ENCODE results near the gene HENMT1. TPM values are rescaled to one million over a fixed set of nuclear protein-coding genes. Genes with fewer than 3 reads are reported as not detected.
A peak's percentile ranks its signal among the peaks of the same experiment; 100 is the strongest.
"Not testable (repeated sequence)": the region's sequence is repeated elsewhere in the genome, so short reads cannot be mapped to it uniquely, and the experiment has no call there.

The HENMT1 gene
- total RNA-seq, 3 donors from 2014 or later = 11.9 to 12.2 (median 12.0) TPM

GRCh38 chr1:108663074-108663473 lies 2.2 kb upstream of the HENMT1 start:
- no peaks in the 10 kb centered on the region for H3K9me3 Mint-ChIP-seq
- ATAC-seq = no peak
- no peak overlapping the region for H3K4me3 Mint-ChIP-seq
- DNase-seq = no peak
- H3K27me3 Mint-ChIP-seq (ENCODE audit: low read depth) = no peaks in the 10 kb centered on the region
- no peaks in the 10 kb centered on the region for H3K36me3 Mint-ChIP-seq (ENCODE audit: insufficient read depth)
- H3K4me1 Mint-ChIP-seq (ENCODE audit: low read depth) = peaks cover 24% of the 10 kb centered on the region

DNA sequence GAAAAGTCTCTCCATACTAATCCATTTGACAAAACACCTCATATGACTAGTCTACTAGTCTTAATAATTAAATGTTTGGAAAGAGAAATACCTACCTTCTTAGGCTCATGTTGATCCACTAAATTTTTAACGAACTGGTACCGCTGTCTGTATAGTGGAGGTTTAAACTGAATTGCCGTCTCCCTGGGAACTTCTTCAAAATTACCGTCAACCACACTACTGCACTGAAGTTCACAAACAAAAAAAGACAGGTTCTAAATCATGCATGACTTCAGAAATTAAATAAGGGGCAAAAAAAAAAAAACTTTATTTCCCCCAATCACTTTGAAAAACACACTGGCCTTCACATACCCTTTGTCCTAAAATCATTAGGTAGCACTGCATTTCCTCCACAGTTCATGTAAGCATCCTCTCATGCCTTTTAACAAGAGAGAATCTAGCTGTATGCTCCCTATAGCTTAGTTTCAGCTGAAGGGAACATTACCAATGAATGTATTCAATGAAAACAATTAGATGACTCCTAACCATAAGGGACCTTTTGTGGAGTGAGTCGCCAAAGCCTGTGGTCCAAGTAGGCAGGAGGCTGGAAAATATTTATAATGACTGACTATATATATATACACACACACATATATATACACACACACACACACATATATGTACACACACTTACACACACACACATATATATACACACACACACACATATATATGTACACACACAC lies 3.4 kb downstream of the HENMT1 start:
- Mint-ChIP-seq H3K9me3 (no peaks in the 10 kb centered on the region), H3K4me1 (ENCODE audit: low read depth) (peaks cover 32% of the 10 kb centered on the region), H3K27me3 (ENCODE audit: low read depth) (no peaks in the 10 kb centered on the region), H3K36me3 (ENCODE audit: insufficient read depth) (peaks cover 20% of the 10 kb centered on the region), H3K4me3 (no peak overlapping the region)
- DNase-seq (no peak), ATAC-seq (peak in 1 of 2 donors; percentile 6)

DNA sequence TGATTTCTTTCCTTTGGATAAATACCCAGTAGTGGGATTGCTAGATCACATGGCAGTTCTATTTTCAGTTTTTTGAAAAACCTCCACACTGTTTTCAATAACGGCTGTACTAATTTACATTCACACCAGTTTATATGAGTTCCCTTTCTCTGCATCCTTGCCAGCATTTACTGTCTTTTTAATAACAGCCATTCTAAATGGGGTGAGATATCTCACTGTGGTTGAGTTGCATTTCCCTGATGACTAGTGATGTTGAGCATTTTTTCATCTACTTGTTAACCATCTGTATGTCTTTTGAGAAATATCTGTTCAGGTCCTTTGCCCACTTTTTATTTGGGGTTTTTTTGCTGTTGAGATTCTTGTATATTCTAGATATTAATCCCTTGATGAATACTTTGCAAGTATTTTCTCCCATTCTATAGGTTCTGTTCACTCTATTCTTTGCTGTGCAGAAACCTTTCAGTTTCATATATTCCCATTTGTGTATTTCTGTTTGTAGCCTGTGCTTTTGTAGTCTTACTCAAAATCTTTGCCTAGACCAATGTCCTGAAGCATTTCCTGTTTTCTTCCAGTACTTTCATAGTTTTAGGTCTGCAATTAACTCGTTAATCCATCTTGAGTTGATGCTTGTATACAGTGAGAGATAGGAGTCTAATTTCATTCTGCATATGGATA lies 7.3 kb downstream of the HENMT1 start:
- H3K9me3 Mint-ChIP-seq = no peaks in the 10 kb centered on the region
- no peaks in the 10 kb centered on the region for H3K27me3 Mint-ChIP-seq (ENCODE audit: low read depth)
- H3K4me1 Mint-ChIP-seq (ENCODE audit: low read depth) = peaks cover 20% of the 10 kb centered on the region
- H3K4me3 Mint-ChIP-seq = no peak overlapping the region
- no peak for DNase-seq
- H3K36me3 Mint-ChIP-seq (ENCODE audit: insufficient read depth) = peaks cover 39% of the 10 kb centered on the region
- no peak for ATAC-seq

- Mint-ChIP-seq H3K27me3 (ENCODE audit: low read depth) (no peaks in the 10 kb centered on the region), H3K4me1 (ENCODE audit: low read depth) (peaks cover 62% of the 10 kb centered on the region), H3K36me3 (ENCODE audit: insufficient read depth) (peaks cover 26% of the 10 kb centered on the region), H3K9me3 (peaks cover 8% of the 10 kb centered on the region), H3K4me3 (peak overlapping the region; percentile 30)
- DNase-seq = peak; percentile 64
- ATAC-seq = peak; percentile 39 to 57
These were observed 14.1 kb downstream of the HENMT1 start for GRCh38 chr1:108646648-108647269.

DNA sequence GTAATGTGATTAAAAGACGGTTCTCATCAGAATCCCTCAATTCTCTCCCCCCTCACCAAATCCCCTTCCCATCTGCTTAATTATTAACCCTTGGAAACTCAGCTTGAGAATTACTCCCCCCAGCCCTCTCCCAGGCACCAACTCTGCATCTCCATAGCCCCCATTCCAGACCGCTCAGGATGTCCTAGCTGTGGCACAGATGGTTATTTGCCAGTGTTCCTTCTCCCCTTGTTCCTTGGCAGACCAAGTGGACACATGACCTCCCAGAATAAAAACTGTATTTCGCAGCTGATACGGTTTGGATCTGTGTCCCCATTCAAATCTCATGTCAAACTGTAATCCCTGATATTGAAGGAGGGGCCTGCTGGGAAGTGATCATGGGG lies 14.6 kb downstream of the HENMT1 start:
- Mint-ChIP-seq H3K4me3 (peak overlapping the region; percentile 30), H3K4me1 (ENCODE audit: low read depth) (peaks cover 65% of the 10 kb centered on the region), H3K27me3 (ENCODE audit: low read depth) (no peaks in the 10 kb centered on the region), H3K36me3 (ENCODE audit: insufficient read depth) (peaks cover 24% of the 10 kb centered on the region), H3K9me3 (peaks cover 8% of the 10 kb centered on the region)
- DNase-seq = no peak
- ATAC-seq = no peak

DNA sequence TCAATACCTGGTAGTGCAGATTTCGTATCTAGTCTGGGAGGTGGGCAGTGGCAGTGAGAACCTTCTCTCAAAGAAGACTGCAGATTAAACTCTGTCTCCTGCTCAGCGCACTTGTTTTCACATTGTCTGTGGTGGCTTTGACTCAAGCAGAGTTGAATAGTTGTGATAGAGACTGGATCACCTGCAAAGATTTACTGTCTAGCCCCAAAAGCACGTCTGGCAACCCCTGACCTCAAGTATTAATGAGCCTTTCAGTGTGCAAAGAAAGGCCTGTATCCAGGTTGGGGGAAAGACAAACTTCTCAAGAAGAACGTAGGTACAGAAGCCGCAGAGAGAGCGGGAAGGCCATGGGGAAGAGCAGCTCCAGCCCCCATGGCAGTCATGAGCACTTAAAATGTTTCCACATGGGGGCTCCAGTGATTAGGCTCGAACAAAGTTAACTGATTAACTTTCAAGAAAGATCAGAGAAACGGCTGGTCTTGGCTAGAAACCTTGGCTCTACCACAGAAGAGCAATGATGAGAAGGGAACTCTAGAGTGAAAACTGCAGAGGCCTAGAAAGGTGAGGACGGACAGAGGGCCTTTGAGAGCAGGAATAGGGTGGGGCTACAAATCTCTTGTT lies 15.2 kb downstream of the HENMT1 start:
- no peak for DNase-seq
- Mint-ChIP-seq H3K36me3 (ENCODE audit: insufficient read depth) (peaks cover 22% of the 10 kb centered on the region), H3K4me3 (peak overlapping the region; percentile 64), H3K9me3 (peaks cover 8% of the 10 kb centered on the region), H3K27me3 (ENCODE audit: low read depth) (no peaks in the 10 kb centered on the region), H3K4me1 (ENCODE audit: low read depth) (peaks cover 65% of the 10 kb centered on the region)
- peak in 1 of 2 donors; percentile 19 for ATAC-seq

DNA sequence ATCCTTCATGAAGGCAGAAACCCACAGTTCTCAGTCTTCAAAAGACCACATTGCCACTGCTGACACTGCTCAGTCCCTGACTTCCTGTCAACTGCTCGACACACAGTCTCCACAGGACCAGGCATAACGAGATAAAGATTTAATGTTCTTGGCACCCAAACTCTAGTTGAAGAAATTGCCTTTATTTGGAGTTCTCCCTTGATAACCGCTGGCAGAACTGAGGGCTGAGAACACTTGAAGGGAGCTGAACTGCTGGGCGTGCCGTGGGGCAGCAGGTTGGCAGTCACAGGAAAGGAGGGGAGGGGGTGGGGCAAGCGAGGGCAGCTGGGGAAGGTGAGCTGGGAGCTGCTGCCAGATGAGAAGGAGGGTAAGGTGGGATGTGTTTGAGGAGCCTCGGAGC lies 15.9 kb downstream of the HENMT1 start:
- Mint-ChIP-seq H3K27me3 (ENCODE audit: low read depth) (no peaks in the 10 kb centered on the region), H3K4me1 (ENCODE audit: low read depth) (peaks cover 71% of the 10 kb centered on the region), H3K9me3 (peaks cover 8% of the 10 kb centered on the region), H3K36me3 (ENCODE audit: insufficient read depth) (peaks cover 22% of the 10 kb centered on the region), H3K4me3 (peak overlapping the region; percentile 64)
- ATAC-seq = peak; percentile 47 to 51
- DNase-seq = peak; percentile 17

- Mint-ChIP-seq H3K36me3 (ENCODE audit: insufficient read depth) (peaks cover 12% of the 10 kb centered on the region), H3K9me3 (peaks cover 8% of the 10 kb centered on the region), H3K4me3 (no peak overlapping the region), H3K4me1 (ENCODE audit: low read depth) (peaks cover 75% of the 10 kb centered on the region), H3K27me3 (ENCODE audit: low read depth) (no peaks in the 10 kb centered on the region)
- ATAC-seq (peak; percentile 33 to 51), DNase-seq (peak; percentile 37)
These were observed 17.2 kb downstream of the HENMT1 start for GRCh38 chr1:108643492-108644335.

GRCh38 chr1:108640863-108641262 lies 20.0 kb downstream of the HENMT1 start:
- not testable (repeated sequence) for ATAC-seq; H3K27me3 Mint-ChIP-seq (ENCODE audit: low read depth); H3K9me3 Mint-ChIP-seq; H3K4me3 Mint-ChIP-seq; DNase-seq; H3K36me3 Mint-ChIP-seq (ENCODE audit: insufficient read depth)
- peaks cover 52% of the 10 kb centered on the region for H3K4me1 Mint-ChIP-seq (ENCODE audit: low read depth)

DNA sequence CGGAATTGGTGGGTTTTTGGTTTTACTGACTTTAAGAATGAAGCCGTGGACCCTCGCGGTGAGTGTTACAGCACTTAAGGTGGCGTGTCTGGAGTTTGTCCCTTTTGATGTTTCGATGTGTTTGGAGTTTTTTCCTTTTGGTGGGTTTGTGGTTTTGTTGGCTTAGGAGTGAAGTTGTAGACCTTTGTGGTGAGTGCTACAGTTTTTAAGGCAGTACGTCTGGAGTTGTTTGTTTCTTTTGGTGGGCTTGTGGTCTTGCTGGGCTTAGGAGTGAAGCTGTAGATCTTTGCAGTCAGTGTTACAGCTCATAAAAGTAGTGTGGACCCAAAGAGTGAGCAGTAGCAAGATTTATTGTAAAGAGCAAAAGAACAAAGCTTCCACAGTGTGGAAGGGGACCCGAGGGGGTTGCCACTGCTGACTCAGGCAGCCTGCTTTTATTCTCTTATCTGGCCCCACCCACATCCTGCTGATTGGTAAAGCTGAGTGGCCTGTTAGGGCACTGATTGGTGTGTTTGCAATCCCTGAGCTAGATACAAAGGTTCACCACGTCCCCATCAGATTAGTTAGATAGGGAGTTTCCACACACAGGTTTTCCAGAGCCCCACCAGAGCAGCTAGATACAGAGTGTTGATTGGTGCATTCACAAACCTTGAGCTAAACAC lies 20.9 kb downstream of the HENMT1 start:
- ATAC-seq (peak; percentile 27 to 30), DNase-seq (peak; percentile 55)
- no peaks in the 10 kb centered on the region for H3K9me3 Mint-ChIP-seq
- peaks cover 43% of the 10 kb centered on the region for H3K4me1 Mint-ChIP-seq (ENCODE audit: low read depth)
- H3K36me3 Mint-ChIP-seq (ENCODE audit: insufficient read depth) = peaks cover 9% of the 10 kb centered on the region
- no peak overlapping the region for H3K4me3 Mint-ChIP-seq
- no peaks in the 10 kb centered on the region for H3K27me3 Mint-ChIP-seq (ENCODE audit: low read depth)

DNA sequence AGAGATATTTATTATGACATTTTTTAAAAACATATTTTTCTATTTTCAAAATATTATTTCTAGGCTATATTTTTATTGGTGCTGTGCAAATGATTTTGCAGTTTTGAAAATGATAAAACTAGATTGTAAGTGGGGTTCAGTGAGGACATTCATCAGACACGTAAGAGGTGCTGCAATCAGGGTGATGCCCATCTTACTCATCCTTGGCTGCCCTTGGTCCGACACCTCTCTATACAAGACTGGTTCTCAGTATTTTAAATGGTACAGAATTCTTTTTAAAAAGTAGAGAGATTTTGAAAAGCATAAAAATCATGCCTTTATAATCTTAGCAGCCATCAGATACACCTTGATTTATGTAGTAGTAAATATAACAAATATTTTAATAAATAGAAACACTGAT lies 24.0 kb downstream of the HENMT1 start:
- Mint-ChIP-seq H3K27me3 (ENCODE audit: low read depth) (no peaks in the 10 kb centered on the region), H3K4me3 (no peak overlapping the region), H3K4me1 (ENCODE audit: low read depth) (peaks cover 16% of the 10 kb centered on the region), H3K9me3 (no peaks in the 10 kb centered on the region), H3K36me3 (ENCODE audit: insufficient read depth) (peaks cover 20% of the 10 kb centered on the region)
- ATAC-seq (no peak), DNase-seq (no peak)

GRCh38 chr1:108634521-108634920 lies 26.4 kb downstream of the HENMT1 start:
- Mint-ChIP-seq H3K36me3 (ENCODE audit: insufficient read depth) (peaks cover 32% of the 10 kb centered on the region), H3K4me1 (ENCODE audit: low read depth) (peaks cover 3% of the 10 kb centered on the region), H3K9me3 (no peaks in the 10 kb centered on the region), H3K27me3 (ENCODE audit: low read depth) (no peaks in the 10 kb centered on the region), H3K4me3 (no peak overlapping the region)
- no peak for DNase-seq
- no peak for ATAC-seq

GRCh38 chr1:108628665-108629064 lies 32.2 kb downstream of the HENMT1 start:
- H3K27me3 Mint-ChIP-seq (ENCODE audit: low read depth) = no peaks in the 10 kb centered on the region
- ATAC-seq (no peak), DNase-seq (no peak)

More at GRCh38 chr1:108628665-108629064, 32.2 kb downstream of the HENMT1 start:
- Mint-ChIP-seq H3K4me1 (ENCODE audit: low read depth) (no peaks in the 10 kb centered on the region), H3K9me3 (no peaks in the 10 kb centered on the region), H3K36me3 (ENCODE audit: insufficient read depth) (peaks cover 25% of the 10 kb centered on the region), H3K4me3 (no peak overlapping the region)

All from activated T-cell treated with anti-CD3 and anti-CD28 coated beads, Interleukin-2, amount 50 U/mL, for 4 hours (primary cell).